Keratinocyte (primary cell): Measurements from ENCODE around the gene STK33. TPM values are rescaled to one million over a fixed set of nuclear protein-coding genes. Genes with fewer than 3 reads are reported as not detected.

Source experiments
- DNase-seq: peaks from one replicate; pipeline ENCODE4 v3.0.0-alpha.2; 2011; ENCODE audit warnings: low read depth, missing footprints, low spot score
- FAIRE-seq: peaks from 2 replicates; lab custom pipeline; 2011; peaks lifted over from hg19 to GRCh38; lab: Jason Lieb, UNC
- H2AFZ ChIP-seq: 2 replicates; pipeline ENCODE4 v1.6.0; 2012; ENCODE audit warnings: low read length, control low read depth, inconsistent platforms; ENCODE audit not compliant: control insufficient read depth
- H3K27ac ChIP-seq: 2 replicates; pipeline ENCODE4 v1.5.1; 2011; ENCODE audit warnings: low read length; ENCODE audit not compliant: control insufficient read depth, insufficient read depth
- H3K27me3 ChIP-seq: 3 replicates; pipeline ENCODE4 v1.6.0; 2011; ENCODE audit warnings: low read length; ENCODE audit not compliant: control insufficient read depth, insufficient read depth; ENCODE audit errors: extremely low read depth
- H3K36me3 ChIP-seq, 2 experiments: 2 replicates in 1 of 2; 3 replicates in 1 of 2; pipeline ENCODE4 v1.5.1; 2011; ENCODE audit warnings: low read length in 2 of 2, mild to moderate bottlenecking in 1 of 2; ENCODE audit not compliant: control insufficient read depth in 2 of 2, insufficient read depth in 2 of 2; ENCODE audit errors: extremely low read depth in 1 of 2
- H3K4me1 ChIP-seq: 3 replicates; pipeline ENCODE4 v1.5.1; 2011; ENCODE audit warnings: low read length; ENCODE audit not compliant: control insufficient read depth, insufficient read depth; ENCODE audit errors: extremely low read depth
- H3K4me2 ChIP-seq: 3 replicates; pipeline ENCODE4 v1.6.0; 2011; ENCODE audit warnings: low read depth, low read length; ENCODE audit not compliant: control insufficient read depth, insufficient read depth; ENCODE audit errors: extremely low read depth
- H3K4me3 ChIP-seq, 3 experiments: fragments of 200-600 bp in 1 of 3; sonication (generic) in 1 of 3; 2 replicates in 2 of 3; 3 replicates in 1 of 3; pipeline ENCODE4 v1.5.1; 2011 to 2016; ENCODE audit warnings: low read length in 3 of 3, mild to moderate bottlenecking in 3 of 3, control low read depth in 2 of 3, inconsistent platforms in 1 of 3, low read depth in 1 of 3, mixed read lengths in 1 of 3, mixed run types in 1 of 3, moderate library complexity in 1 of 3; ENCODE audit not compliant: control insufficient read depth in 2 of 3, insufficient read depth in 2 of 3; ENCODE audit errors: extremely low read depth in 1 of 3
- H3K79me2 ChIP-seq: 2 replicates; pipeline ENCODE4 v1.6.0; 2012; ENCODE audit warnings: low read length; ENCODE audit not compliant: control insufficient read depth, insufficient read depth
- H3K9ac ChIP-seq: 3 replicates; pipeline ENCODE4 v1.6.0; 2011; ENCODE audit warnings: low read length; ENCODE audit not compliant: control insufficient read depth, insufficient read depth; ENCODE audit errors: extremely low read depth
- H3K9me1 ChIP-seq: 3 replicates; pipeline ENCODE4 v1.6.0; 2011; ENCODE audit warnings: low read length; ENCODE audit not compliant: control insufficient read depth, insufficient read depth; ENCODE audit errors: extremely low read depth
- H3K9me3 ChIP-seq: 2 replicates; pipeline ENCODE4 v1.5.1; 2012; ENCODE audit warnings: low read depth, low read length; ENCODE audit not compliant: control insufficient read depth
- H4K20me1 ChIP-seq: 3 replicates; pipeline ENCODE4 v1.6.0; 2011; ENCODE audit warnings: low read length; ENCODE audit not compliant: control insufficient read depth, insufficient read depth; ENCODE audit errors: extremely low read depth
- EZH2 ChIP-seq: IDR thresholded peaks from one replicate; pipeline ENCODE4 v1.6.1; 2012; ENCODE audit warnings: inconsistent platforms, mild to moderate bottlenecking, low read length, moderate library complexity
- dilution Hi-C: fragments of 300-500 bp; cut with MboI; formaldehyde crosslinking; loops from one replicate; pipeline ENCODE4 v1.7.0; 2020; ENCODE audit warnings: low sequenced_read_pairs; ENCODE audit not compliant: extremely low pct_ligation_motif_present
- polyA plus RNA-seq, 5 experiments: library from polyadenylated mRNA; depleted of rRNA in 3 of 5; stranded (reverse) in 3 of 5; stranded (forward) in 1 of 5; unstranded in 1 of 5; fragments of >200 nt; gene quantifications; 1 replicate in 1 of 5; 2 replicates in 3 of 5; 3 replicates in 1 of 5; pipeline versions ENCODE4 v1.2.1 to v1.2.3, GENCODE V29; 2011 to 2012; ENCODE audit warnings: missing spikeins in 2 of 5, low read depth in 1 of 5, low replicate concordance in 1 of 5
- TF ChIP-seq, protein P1 (sequence below), 3 experiments: IDR thresholded peaks in 1 of 3; conservative IDR thresholded peaks in 1 of 3; optimal IDR thresholded peaks in 1 of 3; 2 replicates in 2 of 3; 3 replicates in 1 of 3; pipeline versions ENCODE3 to v1.5.1; 2011; ENCODE audit warnings: low read length in 3 of 3, mild to moderate bottlenecking in 3 of 3, moderate library complexity in 2 of 3, control low read depth in 1 of 3, inconsistent platforms in 1 of 3; ENCODE audit not compliant: insufficient read depth in 2 of 3; ENCODE audit errors: extremely low read depth in 1 of 3

STK33 gene
- polyA plus RNA-seq, 1 donor (not counting 4 experiments of a cell fraction or from before 2014, with no cell fraction given) = 0.05 TPM

GRCh38 chr11:8501836-8502235 is 92.2 kb downstream of the STK33 start:
- Histone ChIP-seq H3K4me3 (no peak overlapping the region), H3K4me2 (no peak overlapping the region), H3K9me3 (no peaks in the 10 kb centered on the region), H4K20me1 (no peaks in the 10 kb centered on the region), H3K79me2 (no peaks in the 10 kb centered on the region), H3K9me1 (no peaks in the 10 kb centered on the region), H3K27me3 (no peaks in the 10 kb centered on the region), H2AFZ (no peak overlapping the region), H3K4me1 (no peaks in the 10 kb centered on the region), H3K36me3 (no peaks in the 10 kb centered on the region), H3K9ac (no peak overlapping the region), H3K27ac (no peak overlapping the region)
- dilution Hi-C loops = no loop called here
- DNase-seq (no peak), FAIRE-seq (no peak)
- TF ChIP-seq, protein P1, sequence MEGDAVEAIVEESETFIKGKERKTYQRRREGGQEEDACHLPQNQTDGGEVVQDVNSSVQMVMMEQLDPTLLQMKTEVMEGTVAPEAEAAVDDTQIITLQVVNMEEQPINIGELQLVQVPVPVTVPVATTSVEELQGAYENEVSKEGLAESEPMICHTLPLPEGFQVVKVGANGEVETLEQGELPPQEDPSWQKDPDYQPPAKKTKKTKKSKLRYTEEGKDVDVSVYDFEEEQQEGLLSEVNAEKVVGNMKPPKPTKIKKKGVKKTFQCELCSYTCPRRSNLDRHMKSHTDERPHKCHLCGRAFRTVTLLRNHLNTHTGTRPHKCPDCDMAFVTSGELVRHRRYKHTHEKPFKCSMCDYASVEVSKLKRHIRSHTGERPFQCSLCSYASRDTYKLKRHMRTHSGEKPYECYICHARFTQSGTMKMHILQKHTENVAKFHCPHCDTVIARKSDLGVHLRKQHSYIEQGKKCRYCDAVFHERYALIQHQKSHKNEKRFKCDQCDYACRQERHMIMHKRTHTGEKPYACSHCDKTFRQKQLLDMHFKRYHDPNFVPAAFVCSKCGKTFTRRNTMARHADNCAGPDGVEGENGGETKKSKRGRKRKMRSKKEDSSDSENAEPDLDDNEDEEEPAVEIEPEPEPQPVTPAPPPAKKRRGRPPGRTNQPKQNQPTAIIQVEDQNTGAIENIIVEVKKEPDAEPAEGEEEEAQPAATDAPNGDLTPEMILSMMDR (optimal IDR thresholded peaks at IDR 0.05 in 1 of 3, IDR thresholded peaks at IDR 0.05 in 1 of 3, conservative IDR thresholded peaks at IDR 0.05 in 1 of 3; ENCODE audit: extremely low read depth in 1 of 3, insufficient read depth in 2 of 3, low read length in 3 of 3) = no peak
- no peak for TF ChIP-seq EZH2

DNA sequence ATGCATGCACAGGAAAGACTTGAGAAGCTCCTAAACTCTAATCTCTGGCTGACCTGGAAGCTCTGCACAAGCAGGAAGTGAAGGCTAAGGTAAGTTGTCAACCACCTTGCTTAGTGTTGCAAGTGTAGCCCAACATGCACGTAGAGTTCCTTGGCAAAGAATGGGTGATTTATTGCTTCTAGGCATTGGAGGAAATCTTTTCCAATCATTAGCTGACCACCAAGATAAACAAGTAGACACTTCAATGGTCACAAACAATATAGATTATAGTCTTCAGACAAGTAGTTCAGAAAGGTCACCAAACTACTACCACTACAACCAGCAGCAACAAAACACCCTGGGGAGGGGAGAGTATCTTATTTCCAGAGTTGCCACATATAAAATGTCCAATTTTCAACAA is 105.6 kb downstream of the STK33 start:
- Histone ChIP-seq H4K20me1 (no peaks in the 10 kb centered on the region), H3K27me3 (no peaks in the 10 kb centered on the region), H3K36me3 (no peaks in the 10 kb centered on the region), H3K9me3 (no peaks in the 10 kb centered on the region), H3K4me2 (no peak overlapping the region), H3K9ac (no peak overlapping the region), H3K9me1 (no peaks in the 10 kb centered on the region), H3K79me2 (no peaks in the 10 kb centered on the region), H3K4me1 (no peaks in the 10 kb centered on the region), H3K27ac (no peak overlapping the region), H2AFZ (no peak overlapping the region), H3K4me3 (no peak overlapping the region)
- DNase-seq (no peak), FAIRE-seq (no peak)
- dilution Hi-C loops = no loop called here
- TF ChIP-seq, protein P1 (optimal IDR thresholded peaks at IDR 0.05 in 1 of 3, IDR thresholded peaks at IDR 0.05 in 1 of 3, conservative IDR thresholded peaks at IDR 0.05 in 1 of 3; ENCODE audit: extremely low read depth in 1 of 3, insufficient read depth in 2 of 3, low read length in 3 of 3) = no peak
- TF ChIP-seq EZH2 = no peak
